HFF-Myc (cell line): ENCODE data around the gene SNCG.
"Not testable (repeated sequence)": the region's sequence is repeated elsewhere in the genome, so short reads cannot be mapped to it uniquely, and the experiment has no call there.

Experiments used
- DNase-seq: peaks from one replicate; pipeline ENCODE4 v3.0.0-alpha.2; 2011; ENCODE audit warnings: low read depth; ENCODE audit errors: extremely low read depth
- H3K4me3 ChIP-seq: replicated peaks from 2 replicates; pipeline ENCODE4 v1.5.1; 2011; ENCODE audit warnings: low read depth, mild to moderate bottlenecking, control low read depth, low read length
- TF ChIP-seq, protein P1 (sequence below): IDR thresholded peaks from 2 replicates; pipeline ENCODE4 v1.5.1; 2012; ENCODE audit warnings: mild to moderate bottlenecking, low read depth, low read length, control low read depth; ENCODE audit errors: missing control alignments

Gene SNCG

DNA sequence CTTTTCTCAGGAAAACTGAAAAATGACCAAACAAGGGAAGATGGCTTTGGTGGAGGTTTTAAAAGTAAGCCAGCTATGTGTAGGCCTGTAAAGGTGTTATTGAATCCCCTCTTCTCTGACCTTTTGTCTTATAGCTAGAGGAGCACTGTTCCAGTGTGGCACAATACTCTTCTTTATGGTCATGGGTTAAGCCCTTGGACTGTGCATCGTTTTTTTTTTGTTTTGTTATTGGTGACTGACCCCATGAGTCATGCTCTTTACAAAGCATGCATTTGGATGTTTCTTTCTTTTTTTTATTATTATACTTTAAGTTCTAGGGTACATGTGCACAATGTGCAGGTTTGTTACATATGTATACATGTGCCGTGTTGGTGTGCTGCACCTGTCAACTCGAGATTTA, 42.1 kb downstream of the SNCG start:
- no peak for DNase-seq
- TF ChIP-seq, protein P1, sequence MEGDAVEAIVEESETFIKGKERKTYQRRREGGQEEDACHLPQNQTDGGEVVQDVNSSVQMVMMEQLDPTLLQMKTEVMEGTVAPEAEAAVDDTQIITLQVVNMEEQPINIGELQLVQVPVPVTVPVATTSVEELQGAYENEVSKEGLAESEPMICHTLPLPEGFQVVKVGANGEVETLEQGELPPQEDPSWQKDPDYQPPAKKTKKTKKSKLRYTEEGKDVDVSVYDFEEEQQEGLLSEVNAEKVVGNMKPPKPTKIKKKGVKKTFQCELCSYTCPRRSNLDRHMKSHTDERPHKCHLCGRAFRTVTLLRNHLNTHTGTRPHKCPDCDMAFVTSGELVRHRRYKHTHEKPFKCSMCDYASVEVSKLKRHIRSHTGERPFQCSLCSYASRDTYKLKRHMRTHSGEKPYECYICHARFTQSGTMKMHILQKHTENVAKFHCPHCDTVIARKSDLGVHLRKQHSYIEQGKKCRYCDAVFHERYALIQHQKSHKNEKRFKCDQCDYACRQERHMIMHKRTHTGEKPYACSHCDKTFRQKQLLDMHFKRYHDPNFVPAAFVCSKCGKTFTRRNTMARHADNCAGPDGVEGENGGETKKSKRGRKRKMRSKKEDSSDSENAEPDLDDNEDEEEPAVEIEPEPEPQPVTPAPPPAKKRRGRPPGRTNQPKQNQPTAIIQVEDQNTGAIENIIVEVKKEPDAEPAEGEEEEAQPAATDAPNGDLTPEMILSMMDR, result no peak
- no peak overlapping the region for H3K4me3 ChIP-seq

DNA sequence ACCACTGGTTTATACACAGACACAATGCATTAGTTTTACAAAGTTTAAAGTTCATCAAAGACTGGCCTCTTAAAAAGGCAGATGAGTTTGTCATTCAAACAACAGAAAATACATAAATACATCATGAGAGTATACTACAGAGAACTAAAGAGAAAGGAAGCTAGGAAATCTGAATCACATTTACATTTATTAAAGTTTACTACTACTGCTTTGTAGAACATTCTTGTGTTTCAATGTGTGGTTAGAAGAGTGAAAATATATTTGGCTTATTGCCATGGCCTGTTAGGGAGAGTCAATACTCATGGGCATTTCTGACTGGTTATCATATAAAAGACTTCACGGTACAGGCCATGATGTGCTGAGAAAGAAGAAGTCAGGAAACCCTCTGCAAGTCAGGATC, 48.7 kb downstream of the SNCG start:
- H3K4me3 ChIP-seq, DNase-seq: not testable (repeated sequence)

DNA sequence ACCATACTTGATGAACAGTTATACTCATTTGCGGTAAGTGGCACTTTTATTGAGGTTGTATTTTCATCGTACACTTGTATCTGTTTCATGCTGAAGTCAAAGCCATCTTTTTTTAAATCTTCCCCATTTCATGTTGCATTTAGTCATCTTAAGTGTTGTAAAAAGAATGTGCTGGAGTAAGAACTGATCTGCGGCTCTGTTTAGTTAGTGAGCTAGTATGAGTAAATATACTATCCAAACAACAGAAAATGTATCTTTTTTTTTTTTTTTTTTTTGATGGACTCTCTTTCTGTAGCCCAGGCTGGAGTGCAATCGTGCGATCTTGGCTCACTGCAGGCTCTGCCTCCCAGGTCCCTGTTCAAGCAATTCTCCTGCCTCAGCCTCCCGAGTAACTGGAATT, 49.3 kb downstream of the SNCG start:
- not testable (repeated sequence) for H3K4me3 ChIP-seq, DNase-seq

DNA sequence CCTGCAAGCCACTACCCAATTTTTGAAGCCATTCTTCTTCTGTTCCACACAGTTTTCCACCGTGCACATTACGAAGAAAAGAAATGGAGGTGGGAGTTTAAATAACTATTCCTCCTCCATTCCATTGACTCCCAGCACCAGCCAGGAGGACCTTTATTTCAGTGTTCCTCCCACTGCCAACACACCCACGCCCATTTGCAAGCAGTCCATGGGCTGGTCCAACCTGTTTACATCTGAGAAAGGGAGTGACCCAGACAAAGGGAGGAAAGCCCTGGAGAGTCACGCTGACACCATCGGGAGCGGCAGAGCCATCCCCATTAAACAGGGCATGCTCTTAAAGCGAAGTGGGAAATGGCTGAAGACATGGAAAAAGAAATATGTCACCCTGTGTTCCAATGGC, 49.9 kb downstream of the SNCG start:
- not testable (repeated sequence) for DNase-seq, H3K4me3 ChIP-seq

DNA sequence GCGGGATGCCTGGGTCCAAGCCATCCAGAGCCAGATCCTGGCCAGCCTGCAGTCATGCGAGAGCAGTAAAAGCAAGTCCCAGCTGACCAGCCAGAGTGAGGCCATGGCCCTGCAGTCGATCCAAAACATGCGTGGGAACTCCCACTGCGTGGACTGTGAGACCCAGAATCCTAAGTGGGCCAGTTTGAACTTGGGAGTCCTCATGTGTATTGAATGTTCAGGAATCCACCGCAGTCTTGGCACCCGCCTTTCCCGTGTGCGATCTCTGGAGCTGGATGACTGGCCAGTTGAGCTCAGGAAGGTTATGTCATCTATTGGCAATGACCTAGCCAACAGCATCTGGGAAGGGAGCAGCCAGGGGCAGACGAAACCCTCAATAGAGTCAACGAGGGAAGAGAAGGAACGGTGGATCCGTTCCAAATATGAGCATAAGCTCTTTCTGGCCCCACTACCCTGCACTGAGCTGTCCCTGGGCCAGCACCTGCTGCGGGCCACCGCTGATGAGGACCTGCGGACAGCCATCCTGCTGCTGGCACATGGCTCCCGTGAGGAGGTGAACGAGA, 50.8 kb downstream of the SNCG start:
- not testable (repeated sequence) for DNase-seq, H3K4me3 ChIP-seq
